Fibroblast of skin of left quadriceps (primary cell): ENCODE measurements around the gene SHC3.
A peak's percentile ranks its signal among the peaks of the same experiment; 100 is the strongest.

Experiments
- DNase-seq, 2 experiments: peaks; one replicate each; pipeline ENCODE4 v3.0.0-alpha.2; 2013; ENCODE audit warnings: low read depth in 2 of 2

Gene SHC3

DNA sequence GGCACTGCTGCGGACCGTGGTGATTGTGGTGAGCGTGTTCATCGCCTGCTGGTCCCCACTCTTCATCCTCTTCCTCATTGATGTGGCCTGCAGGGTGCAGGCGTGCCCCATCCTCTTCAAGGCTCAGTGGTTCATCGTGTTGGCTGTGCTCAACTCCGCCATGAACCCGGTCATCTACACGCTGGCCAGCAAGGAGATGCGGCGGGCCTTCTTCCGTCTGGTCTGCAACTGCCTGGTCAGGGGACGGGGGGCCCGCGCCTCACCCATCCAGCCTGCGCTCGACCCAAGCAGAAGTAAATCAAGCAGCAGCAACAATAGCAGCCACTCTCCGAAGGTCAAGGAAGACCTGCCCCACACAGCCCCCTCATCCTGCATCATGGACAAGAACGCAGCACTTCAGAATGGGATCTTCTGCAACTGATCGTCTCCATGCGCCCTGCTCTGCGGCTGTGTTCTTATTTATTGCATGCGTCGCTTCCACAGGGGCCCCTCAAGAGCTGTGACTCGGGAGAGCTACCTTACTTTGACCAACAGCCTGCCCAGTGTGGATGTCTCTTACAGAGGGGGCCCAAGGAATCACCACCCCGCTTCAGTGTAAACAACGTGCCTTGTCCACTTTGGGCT, 176.6 kb downstream of the SHC3 start:
- DNase-seq, result no peak

DNA sequence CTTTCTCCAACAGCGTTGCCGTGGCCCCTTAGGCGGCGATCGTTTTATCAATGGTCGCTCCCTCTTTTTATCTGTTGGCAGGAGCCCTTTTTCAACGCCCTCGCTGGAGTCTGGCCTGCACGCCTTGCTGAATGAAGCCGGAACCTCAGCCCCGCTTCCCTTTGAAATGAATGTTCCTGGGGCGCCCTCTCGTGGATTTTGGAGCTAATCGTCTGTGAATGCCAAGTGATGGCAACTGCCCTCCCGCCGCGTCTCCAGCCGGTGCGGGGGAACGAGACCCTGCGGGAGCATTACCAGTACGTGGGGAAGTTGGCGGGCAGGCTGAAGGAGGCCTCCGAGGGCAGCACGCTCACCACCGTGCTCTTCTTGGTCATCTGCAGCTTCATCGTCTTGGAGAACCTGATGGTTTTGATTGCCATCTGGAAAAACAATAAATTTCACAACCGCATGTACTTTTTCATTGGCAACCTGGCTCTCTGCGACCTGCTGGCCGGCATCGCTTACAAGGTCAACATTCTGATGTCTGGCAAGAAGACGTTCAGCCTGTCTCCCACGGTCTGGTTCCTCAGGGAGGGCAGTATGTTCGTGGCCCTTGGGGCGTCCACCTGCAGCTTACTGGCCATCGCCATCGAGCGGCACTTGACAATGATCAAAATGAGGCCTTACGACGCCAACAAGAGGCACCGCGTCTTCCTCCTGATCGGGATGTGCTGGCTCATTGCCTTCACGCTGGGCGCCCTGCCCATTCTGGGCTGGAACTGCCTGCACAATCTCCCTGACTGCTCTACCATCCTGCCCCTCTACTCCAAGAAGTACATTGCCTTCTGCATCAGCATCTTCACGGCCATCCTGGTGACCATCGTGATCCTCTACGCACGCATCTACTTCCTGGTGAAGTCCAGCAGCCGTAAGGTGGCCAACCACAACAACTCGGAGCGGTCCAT, 177.4 kb downstream of the SHC3 start:
- DNase-seq, result peak; percentile 66 to 71

DNA sequence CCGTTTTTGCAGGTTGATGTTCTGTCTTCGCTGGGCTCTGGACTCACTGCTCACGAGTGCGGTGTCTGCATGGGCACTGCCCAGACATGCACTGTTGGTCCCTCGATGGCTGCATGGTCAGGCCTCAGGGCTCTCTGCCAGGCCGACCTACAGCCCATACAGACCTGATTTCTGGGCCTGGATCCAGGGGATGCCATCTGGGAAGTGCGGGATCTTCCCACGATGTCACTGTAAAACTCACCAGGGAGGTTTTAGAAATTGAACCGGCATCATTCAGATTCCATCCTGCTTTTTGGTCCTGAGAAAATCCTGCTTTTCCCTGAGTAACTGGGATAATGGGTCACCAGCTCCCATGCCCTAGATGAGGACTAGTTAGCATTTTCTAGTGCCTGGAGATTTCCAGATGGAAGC, 178.2 kb downstream of the SHC3 start:
- no peak for DNase-seq

DNA sequence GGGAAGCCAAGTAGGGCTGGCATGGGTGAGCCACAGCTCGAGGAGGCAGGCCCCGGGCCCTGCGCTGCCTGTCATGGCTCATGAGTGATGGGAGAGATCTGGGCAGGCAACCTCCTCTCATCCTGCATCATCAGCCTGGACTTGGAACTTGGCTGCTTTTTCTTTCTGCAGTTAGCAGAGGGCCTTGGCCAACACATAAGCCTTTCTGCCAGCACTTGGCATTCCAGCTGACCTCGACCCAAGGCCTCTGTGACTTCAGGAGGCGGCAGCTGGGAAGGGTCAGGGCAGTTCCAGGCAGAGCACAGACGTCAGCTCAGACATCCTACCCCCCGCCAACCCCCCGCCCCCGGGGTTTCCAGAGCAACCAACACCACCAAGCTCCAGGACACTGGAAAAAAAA, 179.7 kb downstream of the SHC3 start:
- no peak for DNase-seq

GRCh38 chr9:88998503-88998902, 180.1 kb downstream of the SHC3 start:
- no peak for DNase-seq

GRCh38 chr9:88997646-88998045, 181.0 kb downstream of the SHC3 start:
- DNase-seq, result no peak

DNA sequence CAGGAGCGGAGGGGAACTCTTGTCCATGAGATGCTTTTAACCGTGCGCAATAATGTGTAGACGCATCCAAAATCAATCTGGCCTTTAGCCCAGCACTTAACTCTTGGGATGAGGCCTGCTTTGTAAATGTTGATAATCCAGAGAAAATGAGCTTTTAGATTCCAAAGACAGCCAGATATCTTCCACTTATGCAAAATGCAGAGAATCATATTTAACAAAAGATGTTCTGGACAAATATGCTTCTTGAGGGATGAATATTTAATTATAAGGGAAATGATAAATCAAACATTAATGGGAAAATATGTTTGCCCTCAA, 181.7 kb downstream of the SHC3 start:
- no peak for DNase-seq

DNA sequence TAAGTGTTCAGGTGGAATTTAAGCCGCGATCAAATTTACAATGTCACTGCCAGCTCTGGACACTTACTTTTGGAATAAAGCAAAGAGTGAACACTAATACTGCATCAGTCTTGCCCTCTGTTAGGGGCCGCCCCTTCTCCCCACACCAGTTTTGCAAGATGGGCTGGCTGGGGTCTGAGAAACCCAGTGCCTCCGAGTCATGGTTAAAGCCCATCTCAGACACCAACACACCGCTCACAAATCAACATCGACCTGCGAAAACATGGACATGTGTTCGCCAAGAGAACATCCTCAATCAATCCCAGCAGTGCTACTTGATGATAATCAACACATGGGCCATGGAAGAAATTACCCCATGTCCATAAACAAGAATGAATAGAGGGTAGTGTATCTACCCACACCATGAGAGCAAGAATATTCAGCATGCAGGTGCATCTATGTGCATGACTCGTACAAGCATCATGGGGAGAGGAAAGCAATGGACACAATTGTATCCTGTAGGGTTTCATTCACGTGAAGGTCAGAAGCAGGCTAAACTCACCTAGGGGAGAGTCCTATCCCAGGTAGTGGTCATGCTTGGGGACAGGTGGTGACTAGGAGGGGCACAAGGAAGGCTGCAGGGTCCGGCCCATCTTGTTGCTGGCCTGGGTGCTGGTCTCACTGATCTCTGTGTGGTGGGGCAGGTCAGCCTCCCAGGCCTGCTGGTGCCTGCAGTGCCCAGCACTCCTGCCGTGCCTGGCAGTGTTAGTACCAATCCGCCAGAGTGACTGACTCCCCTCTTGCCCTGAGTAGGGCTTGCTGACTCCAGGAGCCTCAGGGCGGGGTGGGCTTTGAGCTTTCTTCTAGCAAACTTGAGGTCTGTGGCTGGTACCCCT, 182.3 kb downstream of the SHC3 start:
- no peak for DNase-seq

GRCh38 chr9:88995627-88996026, 183.0 kb downstream of the SHC3 start:
- no peak for DNase-seq

DNA sequence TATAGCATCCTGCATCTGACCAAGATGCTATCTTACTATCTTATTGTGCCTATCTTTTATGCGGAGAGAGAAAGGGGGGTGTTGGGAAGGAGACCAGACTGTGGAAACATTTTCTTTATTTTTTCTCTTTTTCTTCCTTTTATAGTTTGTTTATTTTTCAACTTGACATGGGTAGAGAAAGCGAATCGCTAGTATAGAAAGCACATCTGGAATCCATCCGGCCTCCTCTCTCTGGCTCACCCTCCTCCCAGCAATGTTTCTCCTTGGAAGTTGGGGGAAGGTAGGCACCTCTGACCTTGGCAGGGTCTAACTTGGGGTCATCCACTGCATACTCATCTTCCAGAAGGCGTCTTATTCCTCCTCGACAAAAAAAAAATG, 183.4 kb downstream of the SHC3 start:
- no peak for DNase-seq

GRCh38 chr9:88994469-88995199, 184.0 kb downstream of the SHC3 start:
- DNase-seq, result peak in 1 of 2 experiments; percentile 28

DNA sequence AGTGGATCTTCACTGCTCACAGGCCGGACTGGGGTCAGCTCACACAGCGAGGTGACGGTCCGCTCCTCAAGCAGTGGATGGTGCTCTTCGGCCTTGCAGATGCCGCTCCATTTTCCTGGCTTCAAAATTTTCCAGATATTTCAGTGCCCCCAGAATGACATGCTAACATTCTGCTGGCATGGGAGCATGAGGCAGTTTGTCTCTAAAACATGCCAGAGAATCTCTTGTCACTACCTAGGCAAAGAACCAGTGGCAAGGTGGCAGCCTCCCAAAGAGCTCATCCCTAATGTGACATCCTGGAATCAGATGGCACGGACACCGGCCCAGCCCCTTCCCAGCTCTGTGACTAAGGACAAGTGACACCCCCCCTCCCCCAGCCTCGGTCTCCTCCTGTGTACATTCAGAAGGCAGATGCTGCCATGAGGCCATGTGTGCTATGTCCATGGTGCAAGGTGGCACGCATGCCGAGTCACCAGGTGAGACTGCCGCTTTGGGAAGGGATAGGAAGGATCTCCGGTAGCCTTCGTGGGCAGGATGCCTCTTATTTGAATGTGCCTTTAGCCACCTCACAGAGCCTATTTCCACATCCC, 184.7 kb downstream of the SHC3 start:
- no peak for DNase-seq

- no peak for DNase-seq
These were observed 185.3 kb downstream of the SHC3 start for GRCh38 chr9:88993327-88993726.

GRCh38 chr9:88992556-88992955, 186.1 kb downstream of the SHC3 start:
- no peak for DNase-seq

GRCh38 chr9:88991066-88992034, 187.3 kb downstream of the SHC3 start, which contains the start of gene S1PR3:
TSS of gene S1PR3 (plus strand) at chr9:88991468. CDS start at chr9:89001201, 9,733 bp downstream.
- no peak for DNase-seq

- no peak for DNase-seq
These were observed 187.9 kb downstream of the SHC3 start for GRCh38 chr9:88990729-88991065.

DNA sequence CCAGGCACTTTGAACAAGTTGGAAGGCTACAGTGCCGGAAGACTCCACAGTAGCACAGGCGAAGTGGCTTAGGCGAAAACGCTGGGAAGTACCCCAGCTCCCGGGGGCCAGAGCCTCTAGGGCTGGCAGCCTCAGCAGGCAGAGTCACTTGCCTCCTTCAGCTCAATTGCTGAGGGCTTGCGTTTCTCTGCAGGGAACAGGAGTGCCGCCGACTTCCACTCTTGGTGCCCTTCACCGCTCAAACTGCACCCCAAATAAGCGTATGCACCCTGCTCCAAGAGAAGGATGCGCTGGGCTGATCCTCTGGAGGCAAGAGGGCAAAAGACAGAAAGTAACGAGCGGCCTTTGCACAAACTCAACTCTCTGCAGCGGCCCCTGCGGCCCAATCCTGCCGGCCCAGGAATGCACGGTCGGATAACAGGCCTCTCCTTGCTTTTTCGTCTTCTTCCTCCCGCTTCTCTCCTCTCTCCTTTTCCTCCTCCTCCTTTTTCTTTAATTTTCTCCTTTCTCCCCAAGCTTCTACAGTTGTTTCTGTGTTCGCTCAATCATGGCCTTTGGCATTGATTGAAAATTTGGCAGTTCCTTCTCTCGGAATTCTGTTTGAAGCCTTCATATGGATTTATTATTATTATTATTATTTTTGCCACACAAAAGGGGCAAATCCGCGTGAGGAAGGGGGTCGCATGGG, 188.4 kb downstream of the SHC3 start:
- no peak for DNase-seq

DNA sequence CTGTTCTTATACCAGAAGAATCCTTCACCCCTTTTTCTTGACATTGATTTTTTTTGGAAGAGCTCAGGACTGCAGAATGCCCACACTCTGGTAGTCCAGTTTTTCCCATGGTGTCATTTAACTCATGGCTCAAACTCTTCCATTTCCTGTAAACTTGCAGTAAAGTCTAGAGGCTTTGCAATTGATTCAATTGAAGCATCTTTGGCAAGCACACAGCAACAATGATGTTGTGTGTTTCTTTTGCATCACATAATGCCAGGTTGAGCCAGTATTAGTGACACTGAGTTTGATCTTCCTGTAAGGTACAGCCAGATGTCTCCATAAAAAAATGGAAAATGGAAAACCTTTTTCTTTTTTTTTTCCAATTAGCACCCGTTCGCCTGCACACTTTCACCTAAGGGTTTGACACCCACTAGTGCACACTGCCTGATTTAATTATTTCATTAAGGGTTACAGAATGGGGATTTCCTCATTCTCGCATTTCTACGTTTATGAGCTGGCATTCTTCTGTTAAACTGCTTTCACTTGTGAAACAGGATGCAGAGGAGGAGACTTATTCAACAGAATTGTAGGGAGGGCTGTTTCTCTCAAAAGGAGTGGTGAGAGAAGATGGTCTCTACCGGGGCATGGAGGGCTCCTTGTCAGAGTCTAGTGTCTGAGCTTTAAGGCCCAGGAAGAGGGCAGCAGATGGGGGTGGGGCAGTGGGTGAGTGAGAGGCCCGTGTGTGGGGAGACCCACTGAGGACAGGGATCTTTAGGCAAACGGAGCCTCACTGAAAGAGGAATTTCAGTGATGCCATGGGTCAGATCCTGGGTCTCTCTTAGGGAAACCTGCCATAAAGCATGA, 189.6 kb downstream of the SHC3 start:
- peak; percentile 46 to 49 for DNase-seq

DNA sequence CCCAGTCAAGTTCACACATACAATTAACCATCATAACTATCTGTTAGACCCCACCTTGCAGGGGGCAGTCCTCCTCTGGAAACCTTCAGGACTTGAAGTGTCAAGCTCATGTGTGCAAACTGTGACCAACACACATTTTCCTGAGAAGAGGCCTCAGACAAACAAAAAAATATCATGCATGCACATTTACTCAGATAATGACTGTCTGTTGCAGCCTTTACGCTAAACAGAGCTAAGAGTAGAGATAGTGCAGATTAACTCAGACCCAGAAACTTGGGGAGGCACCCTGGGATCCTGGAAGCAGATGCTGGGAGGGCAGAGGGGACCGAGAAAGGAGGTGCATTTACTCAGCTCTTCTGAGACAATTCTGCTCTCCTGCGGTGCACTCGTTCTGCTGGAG, 191.0 kb downstream of the SHC3 start:
- no peak for DNase-seq
